Muscle layer of colon (tissue), 2 donors: ENCODE measurements around the gene HIPK3.
"Not testable (repeated sequence)": the region's sequence is repeated elsewhere in the genome, so short reads cannot be mapped to it uniquely, and the experiment has no call there.

ENCODE experiments used
- H3K27ac ChIP-seq: one replicate; pipeline ENCODE4 v1.7.0; 2013; ENCODE audit warnings: low read depth, mild to moderate bottlenecking, low read length, moderate library complexity
- H3K27me3 ChIP-seq, 2 donors: one replicate each; pipeline ENCODE4 v1.7.0; 2013; ENCODE audit warnings: low read length in 2 of 2, mild to moderate bottlenecking in 2 of 2; ENCODE audit not compliant: insufficient read depth in 2 of 2, control insufficient read depth in 1 of 2
- H3K36me3 ChIP-seq: one replicate; pipeline ENCODE4 v1.7.0; 2013; ENCODE audit warnings: mild to moderate bottlenecking, low read length; ENCODE audit not compliant: insufficient read depth
- H3K4me1 ChIP-seq: one replicate; pipeline ENCODE4 v1.7.0; 2013; ENCODE audit warnings: mild to moderate bottlenecking, low read length; ENCODE audit not compliant: insufficient read depth
- H3K4me3 ChIP-seq, 2 donors: one replicate each; pipeline ENCODE4 v1.7.0; 2013; ENCODE audit warnings: low read length in 2 of 2, low read depth in 1 of 2, mild to moderate bottlenecking in 1 of 2, moderate library complexity in 1 of 2
- H3K9ac ChIP-seq: one replicate; pipeline ENCODE4 v1.7.0; 2013; ENCODE audit warnings: low read length
- H3K9me3 ChIP-seq: one replicate; pipeline ENCODE4 v1.7.0; 2013; ENCODE audit warnings: mild to moderate bottlenecking, low read length
- donor health status: abdominal sarcoma.
- donor health status: Adenocarcinoma of cecum.

The HIPK3 gene

GRCh38 chr11:33257160-33257896 is at the start of gene HIPK3:
HIPK3 (plus strand) TSS chr11:33257381.
- peaks cover 30% of the 10 kb centered on the region for H3K4me1 ChIP-seq
- peak within 1 kb of the TSS; percentile 91 to 98 for H3K4me3 ChIP-seq
- H3K27me3 ChIP-seq, result no peaks in the 10 kb centered on the region
- H3K9me3 ChIP-seq, result no peaks in the 10 kb centered on the region
- H3K9ac ChIP-seq, result peak within 1 kb of the TSS; percentile 84
- H3K27ac ChIP-seq, result peak within 1 kb of the TSS; percentile 99
- no peaks in the 10 kb centered on the region for H3K36me3 ChIP-seq

GRCh38 chr11:33207408-33207985 is 49.7 kb upstream of the HIPK3 start:
- H3K27me3 ChIP-seq, result no peaks in the 10 kb centered on the region
- no peak overlapping the region for H3K9ac ChIP-seq
- H3K9me3 ChIP-seq, result no peaks in the 10 kb centered on the region
- H3K4me1 ChIP-seq, result no peaks in the 10 kb centered on the region
- H3K27ac ChIP-seq, result no peak overlapping the region
- H3K36me3 ChIP-seq, result no peaks in the 10 kb centered on the region
- no peak overlapping the region for H3K4me3 ChIP-seq

GRCh38 chr11:33208150-33208549 is 49.0 kb upstream of the HIPK3 start:
- no peaks in the 10 kb centered on the region for H3K4me1 ChIP-seq
- no peak overlapping the region for H3K27ac ChIP-seq
- no peak overlapping the region for H3K9ac ChIP-seq
- H3K4me3 ChIP-seq, result no peak overlapping the region
- H3K36me3 ChIP-seq, result no peaks in the 10 kb centered on the region
- H3K9me3 ChIP-seq, result no peaks in the 10 kb centered on the region
- no peaks in the 10 kb centered on the region for H3K27me3 ChIP-seq

GRCh38 chr11:33211153-33211552 is 46.0 kb upstream of the HIPK3 start:
- Histone ChIP-seq H3K36me3 (no peaks in the 10 kb centered on the region), H3K27me3 (no peaks in the 10 kb centered on the region), H3K27ac (no peak overlapping the region), H3K4me1 (no peaks in the 10 kb centered on the region), H3K9me3 (no peaks in the 10 kb centered on the region), H3K4me3 (no peak overlapping the region), H3K9ac (no peak overlapping the region)

GRCh38 chr11:33211580-33211979 is 45.6 kb upstream of the HIPK3 start:
- H3K9ac ChIP-seq, result no peak overlapping the region
- H3K27ac ChIP-seq, result no peak overlapping the region
- no peaks in the 10 kb centered on the region for H3K4me1 ChIP-seq
- no peak overlapping the region for H3K4me3 ChIP-seq
- no peaks in the 10 kb centered on the region for H3K36me3 ChIP-seq
- H3K27me3 ChIP-seq, result no peaks in the 10 kb centered on the region
- H3K9me3 ChIP-seq, result no peaks in the 10 kb centered on the region

GRCh38 chr11:33214187-33214586 is 43.0 kb upstream of the HIPK3 start:
- H3K9me3 ChIP-seq, result no peaks in the 10 kb centered on the region
- no peaks in the 10 kb centered on the region for H3K27me3 ChIP-seq
- H3K4me3 ChIP-seq, result no peak overlapping the region
- H3K4me1 ChIP-seq, result no peaks in the 10 kb centered on the region
- no peak overlapping the region for H3K9ac ChIP-seq
- H3K27ac ChIP-seq, result no peak overlapping the region
- H3K36me3 ChIP-seq, result no peaks in the 10 kb centered on the region

GRCh38 chr11:33214767-33215166 is 42.4 kb upstream of the HIPK3 start:
- Histone ChIP-seq H3K36me3 (no peaks in the 10 kb centered on the region), H3K27ac (no peak overlapping the region), H3K9me3 (no peaks in the 10 kb centered on the region), H3K27me3 (no peaks in the 10 kb centered on the region), H3K4me3 (no peak overlapping the region), H3K9ac (no peak overlapping the region), H3K4me1 (no peaks in the 10 kb centered on the region)

GRCh38 chr11:33216676-33217075 is 40.5 kb upstream of the HIPK3 start:
- not testable (repeated sequence) for H3K36me3 ChIP-seq, H3K27ac ChIP-seq, H3K9ac ChIP-seq, H3K4me3 ChIP-seq, H3K27me3 ChIP-seq, H3K9me3 ChIP-seq, H3K4me1 ChIP-seq

GRCh38 chr11:33222052-33222750 is 35.0 kb upstream of the HIPK3 start:
- H3K27ac ChIP-seq, result no peak overlapping the region

GRCh38 chr11:33225371-33225770 is 31.8 kb upstream of the HIPK3 start:
- Histone ChIP-seq H3K27me3 (no peaks in the 10 kb centered on the region), H3K36me3 (no peaks in the 10 kb centered on the region), H3K27ac (no peak overlapping the region), H3K9me3 (no peaks in the 10 kb centered on the region), H3K9ac (no peak overlapping the region), H3K4me1 (no peaks in the 10 kb centered on the region), H3K4me3 (no peak overlapping the region)

More at GRCh38 chr11:33222052-33222750, 35.0 kb upstream of the HIPK3 start:
- no peak overlapping the region for H3K9ac ChIP-seq
- H3K27me3 ChIP-seq, result no peaks in the 10 kb centered on the region
- no peaks in the 10 kb centered on the region for H3K4me1 ChIP-seq
- no peaks in the 10 kb centered on the region for H3K36me3 ChIP-seq
- H3K4me3 ChIP-seq, result no peak overlapping the region
- H3K9me3 ChIP-seq, result no peaks in the 10 kb centered on the region

GRCh38 chr11:33227578-33228261 is 29.5 kb upstream of the HIPK3 start:
- H3K27me3 ChIP-seq, result no peaks in the 10 kb centered on the region
- H3K36me3 ChIP-seq, result no peaks in the 10 kb centered on the region
- no peak overlapping the region for H3K4me3 ChIP-seq
- H3K27ac ChIP-seq, result no peak overlapping the region
- no peaks in the 10 kb centered on the region for H3K9me3 ChIP-seq
- no peak overlapping the region for H3K9ac ChIP-seq
- no peaks in the 10 kb centered on the region for H3K4me1 ChIP-seq
